ENCODE results near the gene SLC49A3. TPM values are rescaled to one million over a fixed set of nuclear protein-coding genes. Genes with fewer than 3 reads are reported as not detected.

The SLC49A3 gene
- total RNA-seq, 1 experiment from 2014 or later, result 8.1 TPM

GRCh38 chr4:663438-664428 lies 25.2 kb downstream of the SLC49A3 start:
- Histone ChIP-seq H3F3A (ENCODE audit: insufficient read depth, low read depth) (no peaks in the 10 kb centered on the region), H3K9me3 (ENCODE audit: insufficient read depth, low read depth) (no peaks in the 10 kb centered on the region), H3K4me3 (no peak overlapping the region), H2AFZ (no peak overlapping the region), H3K36me3 (ENCODE audit: low read depth) (no peaks in the 10 kb centered on the region), H3K4me2 (no peak overlapping the region), H4K20me1 (ENCODE audit: insufficient read depth) (no peaks in the 10 kb centered on the region), H3K79me2 (ENCODE audit: low read depth) (no peaks in the 10 kb centered on the region), H3K9me2 (ENCODE audit: insufficient read depth) (no peaks in the 10 kb centered on the region), H3K27ac (no peak overlapping the region), H3K27me3 (ENCODE audit: insufficient read depth, low read depth) (peaks cover 37% of the 10 kb centered on the region), H3K4me1 (replicated peaks; ENCODE audit: insufficient read depth) (no peaks in the 10 kb centered on the region)
- ChIA-PET CTCF (interaction anchor here (0.5 kb wide), 1 partner anchor 107 kb away, joined by 6 read pairs; no protein-coding TSS in a partner anchor), POLR2A (ENCODE audit: unreplicated experiment) (interaction anchor here (0.6 kb wide), 1 partner anchor 24 kb away, joined by 4 read pairs; no protein-coding TSS in a partner anchor)
- peak in 1 of 2 experiments; percentile 55 for DNase-seq
- intact Hi-C loops (cut with micrococcal nuclease; ENCODE audit: unreplicated experiment), result no loop called here
- TF ChIP-seq CTCF (conservative IDR thresholded peaks at IDR 0.05) (no peak), EZH2 (IDR thresholded peaks at IDR 0.05; ENCODE audit: low read depth) (no peak)
- BruUV-seq (replicated peaks), result TSS peak; percentile 75

GRCh38 chr4:663046-663437 lies 25.9 kb downstream of the SLC49A3 start:
- H3K27ac ChIP-seq, result no peak overlapping the region
- H3K4me2 ChIP-seq, result no peak overlapping the region
- no peaks in the 10 kb centered on the region for H4K20me1 ChIP-seq (ENCODE audit: insufficient read depth)
- no peaks in the 10 kb centered on the region for H3K4me1 ChIP-seq (replicated peaks; ENCODE audit: insufficient read depth)
- H2AFZ ChIP-seq, result no peak overlapping the region
- H3K4me3 ChIP-seq, result no peak overlapping the region
- TF ChIP-seq EZH2 (IDR thresholded peaks at IDR 0.05; ENCODE audit: low read depth) (no peak), CTCF (conservative IDR thresholded peaks at IDR 0.05) (no peak)
- ChIA-PET POLR2A (ENCODE audit: unreplicated experiment) (interaction anchor here (0.6 kb wide), 1 partner anchor 24 kb away, joined by 4 read pairs; no protein-coding TSS in a partner anchor), CTCF (no interaction called here)
- peaks cover 37% of the 10 kb centered on the region for H3K27me3 ChIP-seq (ENCODE audit: insufficient read depth, low read depth)
- no peaks in the 10 kb centered on the region for H3K36me3 ChIP-seq (ENCODE audit: low read depth)
- intact Hi-C loops (cut with micrococcal nuclease; ENCODE audit: unreplicated experiment), result no loop called here
- BruUV-seq (replicated peaks), result TSS peak; percentile 30
- no peak for DNase-seq
- H3K9me3 ChIP-seq (ENCODE audit: insufficient read depth, low read depth), result no peaks in the 10 kb centered on the region
- H3K9me2 ChIP-seq (ENCODE audit: insufficient read depth), result no peaks in the 10 kb centered on the region
- no peaks in the 10 kb centered on the region for H3F3A ChIP-seq (ENCODE audit: insufficient read depth, low read depth)
- H3K79me2 ChIP-seq (ENCODE audit: low read depth), result no peaks in the 10 kb centered on the region

- intact Hi-C loops (cut with micrococcal nuclease; ENCODE audit: unreplicated experiment), result no loop called here
- Histone ChIP-seq H2AFZ (no peak overlapping the region), H3K9me2 (ENCODE audit: insufficient read depth) (no peaks in the 10 kb centered on the region), H3K79me2 (ENCODE audit: low read depth) (no peaks in the 10 kb centered on the region), H3K4me3 (no peak overlapping the region), H3K9me3 (ENCODE audit: insufficient read depth, low read depth) (no peaks in the 10 kb centered on the region), H3K4me2 (no peak overlapping the region), H3K4me1 (replicated peaks; ENCODE audit: insufficient read depth) (no peaks in the 10 kb centered on the region), H3K36me3 (ENCODE audit: low read depth) (no peaks in the 10 kb centered on the region), H3K27ac (no peak overlapping the region), H3K27me3 (ENCODE audit: insufficient read depth, low read depth) (peaks cover 37% of the 10 kb centered on the region), H4K20me1 (ENCODE audit: insufficient read depth) (no peaks in the 10 kb centered on the region), H3F3A (ENCODE audit: insufficient read depth, low read depth) (no peaks in the 10 kb centered on the region)
- no peak for TF ChIP-seq CTCF (conservative IDR thresholded peaks at IDR 0.05)
- TF ChIP-seq EZH2 (IDR thresholded peaks at IDR 0.05; ENCODE audit: low read depth), result no peak
- no peak for DNase-seq
- ChIA-PET POLR2A (ENCODE audit: unreplicated experiment) (no interaction called here), CTCF (no interaction called here)
- BruUV-seq (replicated peaks), result no TSS peak
Measured at GRCh38 chr4:661881-662761, 26.8 kb downstream of the SLC49A3 start.

All from PC-9 (cell line).